Adrenal gland (tissue), 12 donors: ENCODE results near the gene LY6G6F. TPM values are rescaled to one million over a fixed set of nuclear protein-coding genes. Genes with fewer than 3 reads are reported as not detected.

Experiments
- DNase-seq, 7 donors: peaks; one replicate each; pipeline ENCODE4 v3.0.0-alpha.2; 2019 to 2020
- H3K27ac ChIP-seq, 5 donors: fragments of 200-600 bp; sonication (generic) in 4 of 5; 1 replicate in 3 of 5; 2 replicates in 2 of 5; pipeline versions ENCODE4 v1.5.1 to v1.8.0; 2016 to 2020; ENCODE audit warnings: mild to moderate bottlenecking in 1 of 5
- H3K27me3 ChIP-seq: fragments of 200-600 bp; 2 replicates; pipeline ENCODE4 v1.8.0; 2021
- H3K36me3 ChIP-seq, 2 donors: fragments of 200-600 bp; replicated peaks in 1 of 2; 1 replicate in 1 of 2; 2 replicates in 1 of 2; pipeline versions ENCODE4 v1.5.1 to v1.8.0; 2018 to 2022
- H3K4me1 ChIP-seq, 2 donors: fragments of 200-600 bp; replicated peaks in 1 of 2; 1 replicate in 1 of 2; 2 replicates in 1 of 2; pipeline versions ENCODE4 v1.5.1 to v1.8.0; 2018 to 2021
- H3K4me3 ChIP-seq, 4 donors: fragments of 200-600 bp; sonication (generic) in 3 of 4; one replicate each; pipeline ENCODE4 v1.5.1; 2016 to 2018
- H3K9me3 ChIP-seq, 3 donors: fragments of 200-600 bp; sonication (generic) in 1 of 3; replicated peaks in 1 of 3; 1 replicate in 2 of 3; 2 replicates in 1 of 3; pipeline versions ENCODE4 v1.5.1 to v1.8.0; 2016 to 2021
- POLR2A ChIP-seq, 2 donors: fragments of 450-650 bp; IDR thresholded peaks; one replicate each; pipeline ENCODE4 v1.6.1; 2017; ENCODE audit warnings: antibody characterized with exemption in 2 of 2, mild to moderate bottlenecking in 2 of 2, moderate library complexity in 1 of 2
- WGBS, 4 donors: extraction: QIAGEN DNeasy Blood & Tissue Kit in 2 of 4; methylation state at CpG; one replicate each; pipeline versions ENCODE4 v1.1.5 to v1.1.7; 2013 to 2017; 5-methylcytosine and 5-hydroxymethylcytosine counted together
- intact Hi-C, 2 donors: fragments of 100-400 bp; cut with DNase I; formaldehyde crosslinking; loops; one replicate each; pipeline versions ENCODE4 v1.14.1 to v1.15.0; 2022 to 2023
- polyA plus RNA-seq, 3 donors: library from polyadenylated mRNA; stranded (reverse); fragments of 200-250 nt in 2 of 3; fragments of 350-450 nt in 1 of 3; fragmentation: Illumina TruSeq in 1 of 3; extraction: RNeasy Lipid Tissue Mini Kit (QIAGEN cat#74804) in 1 of 3; gene quantifications; one replicate each; pipeline ENCODE4 v1.2.3, GENCODE V29; 2013 to 2014
- total RNA-seq, 9 donors: library from RNA; depleted of rRNA in 4 of 9; stranded (reverse); fragments of >200 nt in 4 of 9; fragments of 120-200 nt in 1 of 9; fragmentation: NEBNext Ultra II Directional in 1 of 9; extraction: Animal tissue kit (Norgen Biotek cat#: 25700) in 1 of 9; gene quantifications; one replicate each; pipeline versions ENCODE4 v1.1.0 to v1.2.4, GENCODE V29; 2013 to 2023
- TF ChIP-seq, protein P1 (sequence below), 6 experiments: fragments of 450-650 bp in 4 of 6; fragments of 200-600 bp in 2 of 6; sonication (generic) in 1 of 6; IDR thresholded peaks; 1 replicate in 5 of 6; 2 replicates in 1 of 6; pipeline versions ENCODE4 v1.5.1 to v1.8.0; 2016 to 2021; ENCODE audit warnings: antibody characterized with exemption in 6 of 6, mild to moderate bottlenecking in 2 of 6, moderate library complexity in 1 of 6
- donor health status: healthy with polysubstance abuse.
- donor health status: Bipolar disorder and iron deficiency.
- donor health status: DM: yes; HTN: yes; CAD: no.
- donor health status: DM: no; HTN: no; CAD: no.
- donor health status: DM: no; HTN: no; CAD: no.
- donor health status: DM: yes; HTN: yes; CAD: no.

LY6G6F gene
- total and polyA plus RNA-seq, 12 donors = 0.44 TPM; not detected in 11

DNA sequence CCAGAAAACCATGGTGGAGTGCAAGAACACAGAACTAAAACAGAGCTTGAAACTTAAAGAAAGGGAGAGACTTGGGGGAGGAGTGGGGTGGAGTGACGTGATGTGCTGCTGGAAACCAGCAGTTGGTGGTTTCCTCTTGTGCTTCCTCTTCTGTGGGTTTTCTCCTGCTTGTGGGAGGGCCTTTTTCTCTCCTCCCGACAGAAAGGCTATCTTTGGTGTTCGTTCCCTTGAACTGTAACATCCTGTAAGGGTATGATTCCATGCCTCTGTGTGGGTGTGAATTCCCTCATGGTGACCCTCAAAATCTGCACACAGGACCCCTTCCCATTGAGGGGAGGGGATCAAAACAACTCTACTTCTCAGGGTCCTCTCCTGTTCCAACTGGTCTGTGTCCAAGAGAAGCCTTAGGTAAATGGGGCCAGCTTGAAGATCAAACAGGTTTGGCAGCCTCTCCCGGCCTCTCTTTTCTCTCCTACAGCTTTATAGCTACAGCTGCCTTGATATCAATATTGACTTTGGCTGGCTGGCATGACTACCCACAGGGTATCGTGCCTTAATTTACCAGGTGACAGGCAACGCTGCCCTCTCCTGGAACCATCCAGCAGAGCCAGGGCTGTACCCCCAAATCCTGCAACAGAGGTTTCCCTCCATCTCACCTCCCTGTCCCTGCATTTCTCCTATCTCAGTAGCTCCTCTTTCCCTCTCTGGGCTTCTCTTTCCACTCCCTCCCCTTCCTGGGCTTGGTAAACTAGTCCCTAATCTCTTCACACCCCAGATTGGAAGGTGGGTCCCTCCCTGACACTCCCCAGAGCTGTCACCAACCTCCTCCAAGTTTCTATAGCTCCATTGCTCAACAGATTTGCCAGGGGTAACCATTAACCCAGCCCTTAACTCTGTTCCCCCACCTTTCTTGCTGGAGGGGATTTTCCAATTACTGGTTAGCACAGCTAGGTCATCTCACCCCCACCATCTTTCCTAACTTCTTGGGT lies 31.6 kb downstream of the LY6G6F start:
- H3K36me3 ChIP-seq = peaks cover 0 to 8% of the 10 kb centered on the region in 2 donors
- no peak overlapping the region for H3K4me3 ChIP-seq
- peak overlapping the region in 3 of 5 donors; percentile 52 to 98 (median 88) for H3K27ac ChIP-seq
- DNase-seq = peak in 4 of 7 donors; percentile 37 to 60 (median 53)
- intact Hi-C loops = loop anchor here in 1 of 2 donors (10.0 kb wide), 1 partner anchor 1677 kb away; the partner anchor contains the start of genes CUTA and PHF1
- no peaks in the 10 kb centered on the region for H3K27me3 ChIP-seq
- H3K4me1 ChIP-seq = peaks cover 18 to 55% of the 10 kb centered on the region in 2 donors
- H3K9me3 ChIP-seq = no peaks in the 10 kb centered on the region
- no peak for TF ChIP-seq POLR2A (IDR thresholded peaks at IDR 0.05)
- TF ChIP-seq, protein P1, sequence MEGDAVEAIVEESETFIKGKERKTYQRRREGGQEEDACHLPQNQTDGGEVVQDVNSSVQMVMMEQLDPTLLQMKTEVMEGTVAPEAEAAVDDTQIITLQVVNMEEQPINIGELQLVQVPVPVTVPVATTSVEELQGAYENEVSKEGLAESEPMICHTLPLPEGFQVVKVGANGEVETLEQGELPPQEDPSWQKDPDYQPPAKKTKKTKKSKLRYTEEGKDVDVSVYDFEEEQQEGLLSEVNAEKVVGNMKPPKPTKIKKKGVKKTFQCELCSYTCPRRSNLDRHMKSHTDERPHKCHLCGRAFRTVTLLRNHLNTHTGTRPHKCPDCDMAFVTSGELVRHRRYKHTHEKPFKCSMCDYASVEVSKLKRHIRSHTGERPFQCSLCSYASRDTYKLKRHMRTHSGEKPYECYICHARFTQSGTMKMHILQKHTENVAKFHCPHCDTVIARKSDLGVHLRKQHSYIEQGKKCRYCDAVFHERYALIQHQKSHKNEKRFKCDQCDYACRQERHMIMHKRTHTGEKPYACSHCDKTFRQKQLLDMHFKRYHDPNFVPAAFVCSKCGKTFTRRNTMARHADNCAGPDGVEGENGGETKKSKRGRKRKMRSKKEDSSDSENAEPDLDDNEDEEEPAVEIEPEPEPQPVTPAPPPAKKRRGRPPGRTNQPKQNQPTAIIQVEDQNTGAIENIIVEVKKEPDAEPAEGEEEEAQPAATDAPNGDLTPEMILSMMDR (IDR thresholded peaks at IDR 0.05) = no peak
- 31 to 32% (median 31%) methylated on average over 6 of the region's 6 CpGs for WGBS, 4 donors

DNA sequence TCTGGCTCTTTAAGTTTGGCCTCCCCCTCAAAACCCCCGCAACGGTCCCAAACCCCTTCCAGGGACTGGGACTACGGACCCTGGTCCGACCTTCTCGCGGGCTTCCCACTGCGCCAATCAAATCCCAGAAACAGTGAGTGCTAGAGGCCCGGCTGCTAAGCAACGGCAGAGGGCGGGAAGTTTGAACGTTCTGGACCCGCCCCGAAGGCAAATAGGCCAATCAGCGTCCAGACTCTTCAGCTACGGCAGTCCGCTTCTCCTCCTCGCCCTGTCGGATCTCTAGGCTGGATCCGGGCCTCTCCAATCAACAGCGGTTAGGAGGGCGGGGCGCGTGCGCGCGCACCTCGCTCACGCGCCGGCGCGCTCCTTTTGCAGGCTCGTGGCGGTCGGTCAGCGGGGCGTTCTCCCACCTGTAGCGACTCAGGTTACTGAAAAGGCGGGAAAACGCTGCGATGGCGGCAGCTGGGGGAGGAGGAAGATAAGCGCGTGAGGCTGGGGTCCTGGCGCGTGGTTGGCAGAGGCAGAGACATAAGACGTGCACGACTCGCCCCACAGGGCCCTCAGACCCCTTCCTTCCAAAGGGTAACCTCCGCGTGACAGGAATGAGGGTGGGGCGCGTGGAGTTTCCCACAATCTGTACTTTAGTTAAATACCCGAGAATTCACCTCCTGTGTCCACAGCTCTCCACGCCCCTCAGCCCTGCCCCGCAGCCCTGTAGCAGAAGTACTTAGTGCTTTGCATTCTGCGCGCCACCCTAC lies 33.2 kb downstream of the LY6G6F start, which contains the start of gene MSH5:
TSS of gene MSH5 (plus strand) at position 367 of the 758 bp plus-strand sequence. CDS start 462 bp downstream, outside the sequence.
- no peaks in the 10 kb centered on the region for H3K36me3 ChIP-seq
- WGBS, 4 donors = 0 to 1% (median 0%) methylated on average over 18 to 58 of the region's 58 CpGs
- H3K27me3 ChIP-seq = no peaks in the 10 kb centered on the region
- H3K4me1 ChIP-seq = peaks cover 10 to 41% of the 10 kb centered on the region in 2 donors
- H3K27ac ChIP-seq = peak within 1 kb of the TSS in 3 of 5 donors; percentile 30 to 65 (median 60)
- intact Hi-C loops = loop anchor here in 1 of 2 donors (10.0 kb wide), 1 partner anchor 1675 kb away; the partner anchor contains the start of genes CUTA and PHF1
- no peaks in the 10 kb centered on the region for H3K9me3 ChIP-seq
- H3K4me3 ChIP-seq = peak within 1 kb of the TSS in 3 of 4 donors; percentile 59 to 84 (median 63)
- DNase-seq = peak; percentile 98 to 100 (median 99)
- TF ChIP-seq, protein P1 (IDR thresholded peaks at IDR 0.05) = no peak
- TF ChIP-seq POLR2A (IDR thresholded peaks at IDR 0.05) = peak in 1 of 2 donors; percentile 8

DNA sequence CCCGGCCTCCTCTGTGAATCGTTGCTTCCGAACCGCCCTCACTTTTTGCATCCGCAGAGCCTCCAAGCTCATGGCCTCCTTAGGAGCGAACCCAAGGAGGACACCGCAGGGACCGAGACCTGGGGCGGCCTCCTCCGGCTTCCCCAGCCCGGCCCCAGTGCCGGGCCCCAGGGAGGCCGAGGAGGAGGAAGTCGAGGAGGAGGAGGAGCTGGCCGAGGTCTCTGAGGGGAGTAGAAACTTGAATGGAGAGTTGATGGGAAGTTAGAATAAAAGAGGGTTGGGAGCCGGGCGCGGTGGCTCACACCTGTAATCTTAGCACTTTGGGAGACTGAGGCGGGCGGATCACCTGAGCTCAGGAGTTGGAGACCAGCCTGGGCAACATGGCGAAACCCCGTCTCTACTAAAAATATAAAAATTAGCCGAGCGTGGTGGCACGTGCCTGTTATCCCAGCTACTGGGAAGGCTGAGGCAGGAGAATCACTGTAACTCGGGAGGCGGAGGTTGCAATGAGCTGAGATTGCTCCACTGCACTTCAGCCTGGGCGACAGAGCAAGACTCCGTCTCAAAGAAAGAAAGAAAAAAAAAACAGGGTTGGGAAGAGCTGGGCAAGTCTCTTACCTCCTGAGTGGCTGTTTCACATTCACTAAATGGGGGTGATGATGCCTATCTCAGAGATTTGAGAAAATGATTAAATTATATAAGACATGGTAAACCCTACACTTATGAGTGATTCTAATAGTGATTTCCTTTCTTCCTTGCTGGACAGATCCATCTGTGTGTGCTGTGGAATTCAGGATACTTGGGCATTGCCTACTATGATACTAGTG lies 33.9 kb downstream of the LY6G6F start:
- no peaks in the 10 kb centered on the region for H3K36me3 ChIP-seq
- 21 to 36% (median 24%) methylated on average over 25 to 29 of the region's 29 CpGs for WGBS, 4 donors
- peaks cover 10 to 39% of the 10 kb centered on the region in 2 donors for H3K4me1 ChIP-seq
- DNase-seq = no peak
- no peaks in the 10 kb centered on the region for H3K27me3 ChIP-seq
- H3K9me3 ChIP-seq = no peaks in the 10 kb centered on the region
- intact Hi-C loops = no loop called here
- peak overlapping the region in 3 of 4 donors; percentile 59 to 84 (median 63) for H3K4me3 ChIP-seq
- H3K27ac ChIP-seq = peak overlapping the region in 3 of 5 donors; percentile 30 to 65 (median 60)
- TF ChIP-seq, protein P1 (IDR thresholded peaks at IDR 0.05) = no peak
- TF ChIP-seq POLR2A (IDR thresholded peaks at IDR 0.05) = no peak
